ENCODE results near the gene CHRND.
"Not testable (repeated sequence)": the region's sequence is repeated elsewhere in the genome, so short reads cannot be mapped to it uniquely, and the experiment has no call there.

CHRND gene

GRCh38 chr2:232524771-232525170 lies 1.2 kb upstream of the CHRND start:
- in situ Hi-C loops (cut with MboI; ENCODE audit: low sequenced_read_pairs) = no loop called here

GRCh38 chr2:232525199-232525598 lies 761 bp upstream of the CHRND start:
- in situ Hi-C loops (cut with MboI; ENCODE audit: low sequenced_read_pairs) = no loop called here

GRCh38 chr2:232526372-232526941 lies 497 bp downstream of the CHRND start:
- in situ Hi-C loops (cut with MboI; ENCODE audit: low sequenced_read_pairs) = no loop called here

- in situ Hi-C loops (cut with MboI; ENCODE audit: low sequenced_read_pairs) = no loop called here
Observed at GRCh38 chr2:232527905-232528470, 2.0 kb downstream of the CHRND start.

- in situ Hi-C loops (cut with MboI; ENCODE audit: low sequenced_read_pairs) = no loop called here
Observed at GRCh38 chr2:232528746-232529460, 2.9 kb downstream of the CHRND start.

GRCh38 chr2:232529806-232530547 lies 4.0 kb downstream of the CHRND start:
- in situ Hi-C loops (cut with MboI; ENCODE audit: low sequenced_read_pairs) = no loop called here

GRCh38 chr2:232530626-232531260 lies 4.8 kb downstream of the CHRND start:
- in situ Hi-C loops (cut with MboI; ENCODE audit: low sequenced_read_pairs) = no loop called here

- in situ Hi-C loops (cut with MboI; ENCODE audit: low sequenced_read_pairs) = no loop called here
Observed at GRCh38 chr2:232532419-232532818, 6.5 kb downstream of the CHRND start.

- in situ Hi-C loops (cut with MboI; ENCODE audit: low sequenced_read_pairs) = not testable (repeated sequence)
Observed at GRCh38 chr2:232532821-232533220, 6.9 kb downstream of the CHRND start.

GRCh38 chr2:232533944-232534710 lies 8.2 kb downstream of the CHRND start:
- in situ Hi-C loops (cut with MboI; ENCODE audit: low sequenced_read_pairs) = no loop called here

- in situ Hi-C loops (cut with MboI; ENCODE audit: low sequenced_read_pairs) = no loop called here
Observed at GRCh38 chr2:232534940-232535651, 9.1 kb downstream of the CHRND start.

GRCh38 chr2:232535761-232536530 lies 10.0 kb downstream of the CHRND start:
- in situ Hi-C loops (cut with MboI; ENCODE audit: low sequenced_read_pairs) = no loop called here

GRCh38 chr2:232537079-232537478 lies 11.1 kb downstream of the CHRND start:
- in situ Hi-C loops (cut with MboI; ENCODE audit: low sequenced_read_pairs) = no loop called here

- in situ Hi-C loops (cut with MboI; ENCODE audit: low sequenced_read_pairs) = no loop called here
Observed at GRCh38 chr2:232537499-232537898, 11.5 kb downstream of the CHRND start.

- in situ Hi-C loops (cut with MboI; ENCODE audit: low sequenced_read_pairs) = no loop called here
Observed at GRCh38 chr2:232538671-232539070, 12.7 kb downstream of the CHRND start.

- in situ Hi-C loops (cut with MboI; ENCODE audit: low sequenced_read_pairs) = no loop called here
Observed at GRCh38 chr2:232539298-232540231, 13.6 kb downstream of the CHRND start, which contains the start of gene CHRNG. Gene CHRNG (plus strand): TSS chr2:232539692. CDS start chr2:232539748, 56 bp downstream.

- in situ Hi-C loops (cut with MboI; ENCODE audit: low sequenced_read_pairs) = no loop called here
Observed at GRCh38 chr2:232540441-232541041, 14.6 kb downstream of the CHRND start.
